HepG2 (cell line): ENCODE measurements around the gene CNP. TPM values are rescaled to one million over a fixed set of nuclear protein-coding genes. Genes with fewer than 3 reads are reported as not detected.
A peak's percentile ranks its signal among the peaks of the same experiment; 100 is the strongest.

Experiments
- ADNP ChIP-seq: sonication (generic); formaldehyde crosslinking; IDR thresholded peaks from 2 replicates; pipeline ENCODE4 v1.4.0; 2020; ENCODE audit warnings: missing genetic modification reagents
- CBFB ChIP-seq: sonication (generic); formaldehyde crosslinking; IDR thresholded peaks from 2 replicates; pipeline ENCODE4 v1.4.0; 2020; ENCODE audit warnings: missing genetic modification reagents
- CEBPG ChIP-seq: IDR thresholded peaks from 2 replicates; pipeline ENCODE4 v1.6.1; 2016
- EP300 ChIP-seq, 3 experiments: sonication (generic) in 1 of 3; formaldehyde crosslinking in 1 of 3; IDR thresholded peaks; 2 replicates each; pipeline versions ENCODE4 v1.5.1 to v1.6.1; 2011 to 2020; ENCODE audit warnings: low read depth in 2 of 3, low read length in 2 of 3, borderline replicate concordance in 1 of 3, improper control_type of control experiment in 1 of 3, mild to moderate bottlenecking in 1 of 3, missing genetic modification reagents in 1 of 3, moderate library complexity in 1 of 3
- IKZF4 ChIP-seq: sonication (generic); formaldehyde crosslinking; IDR thresholded peaks from 2 replicates; pipeline ENCODE4 v1.5.1; 2020; ENCODE audit warnings: borderline replicate concordance, mild to moderate bottlenecking, low read depth, missing genetic modification reagents; ENCODE audit errors: not compliant biosample characterization
- IRX3 ChIP-seq: sonication (generic); formaldehyde crosslinking; IDR thresholded peaks from 2 replicates; pipeline ENCODE4 v1.8.1; 2023; ENCODE audit warnings: mild to moderate bottlenecking, low read depth, missing genetic modification reagents, borderline replicate concordance
- ISL2 ChIP-seq: sonication (generic); formaldehyde crosslinking; IDR thresholded peaks from 2 replicates; pipeline ENCODE4 v1.5.0; 2020; ENCODE audit warnings: missing genetic modification reagents
- NRL ChIP-seq: sonication (generic); formaldehyde crosslinking; IDR thresholded peaks from 2 replicates; pipeline ENCODE4 v1.5.0; 2020; ENCODE audit warnings: missing genetic modification reagents, mild to moderate bottlenecking, moderate library complexity, borderline replicate concordance
- PAX8 ChIP-seq: sonication (generic); formaldehyde crosslinking; IDR thresholded peaks from 2 replicates; pipeline ENCODE4 v1.8.0; 2022; ENCODE audit warnings: mild to moderate bottlenecking, missing genetic modification reagents, borderline replicate concordance
- PBX3 ChIP-seq: sonication (generic); formaldehyde crosslinking; IDR thresholded peaks from 2 replicates; pipeline ENCODE4 v1.8.1; 2023; ENCODE audit warnings: missing genetic modification reagents, inconsistent platforms, borderline replicate concordance
- RAD51 ChIP-seq: fragments of 450-650 bp; IDR thresholded peaks from 2 replicates; pipeline ENCODE4 v1.6.1; 2016; ENCODE audit warnings: borderline replicate concordance
- ZBTB37 ChIP-seq: sonication (generic); formaldehyde crosslinking; IDR thresholded peaks from 2 replicates; pipeline ENCODE4 v1.4.0; 2020; ENCODE audit warnings: mild to moderate bottlenecking, missing genetic modification reagents
- ZBTB39 ChIP-seq: sonication (generic); formaldehyde crosslinking; IDR thresholded peaks from 2 replicates; pipeline ENCODE4 v1.5.0; 2020; ENCODE audit warnings: missing genetic modification reagents
- ZFP41 ChIP-seq: sonication (generic); formaldehyde crosslinking; IDR thresholded peaks from 2 replicates; pipeline ENCODE4 v1.4.0; 2020; ENCODE audit warnings: mild to moderate bottlenecking, missing genetic modification reagents, borderline replicate concordance
- ZNF124 ChIP-seq: sonication (generic); formaldehyde crosslinking; IDR thresholded peaks from 2 replicates; pipeline ENCODE4 v1.4.0; 2020; ENCODE audit warnings: missing genetic modification reagents
- ZNF136 ChIP-seq: sonication (generic); formaldehyde crosslinking; IDR thresholded peaks from 2 replicates; pipeline ENCODE4 v1.8.1; 2022; ENCODE audit warnings: low read depth, mild to moderate bottlenecking, moderate library complexity, missing genetic modification reagents
- ZNF275 ChIP-seq: sonication (generic); formaldehyde crosslinking; IDR thresholded peaks from 2 replicates; pipeline ENCODE4 v1.8.0; 2022; ENCODE audit warnings: missing genetic modification reagents, mild to moderate bottlenecking, inconsistent platforms, borderline replicate concordance
- ZNF564 ChIP-seq: sonication (generic); formaldehyde crosslinking; IDR thresholded peaks from 2 replicates; pipeline ENCODE4 v1.8.1; 2023; ENCODE audit warnings: mild to moderate bottlenecking, missing genetic modification reagents
- ZNF740 ChIP-seq: sonication (generic); formaldehyde crosslinking; IDR thresholded peaks from 2 replicates; pipeline ENCODE4 v1.4.0; 2020; ENCODE audit warnings: missing genetic modification reagents
- polyA plus RNA-seq, 8 experiments: library from polyadenylated mRNA; depleted of rRNA in 3 of 8; stranded (reverse) in 7 of 8; unstranded in 1 of 8; fragments of >200 nt; fragmentation: Illumina TruSeq in 4 of 8; extraction: Trizol in 4 of 8; gene quantifications; 2 replicates each; pipeline versions ENCODE4 v1.2.1 to v1.2.3, GENCODE V29; 2011 to 2016; ENCODE audit warnings: low read depth in 4 of 8, missing spikeins in 1 of 8, mixed read lengths in 1 of 8; ENCODE audit not compliant: insufficient read depth in 1 of 8
- total RNA-seq, 5 experiments: library from RNA; depleted of rRNA; stranded (reverse); fragments of >200 nt; fragmentation: Illumina TruSeq; extraction: Trizol; gene quantifications; 2 replicates each; pipeline ENCODE4 v1.2.3, GENCODE V29; 2016; ENCODE audit warnings: low read depth in 1 of 5
- TF ChIP-seq, protein P1 (sequence below): sonication (generic); formaldehyde crosslinking; IDR thresholded peaks from 2 replicates; pipeline ENCODE4 v1.5.0; 2020; ENCODE audit warnings: missing genetic modification reagents, mild to moderate bottlenecking, borderline replicate concordance

Gene CNP
- total and polyA plus RNA-seq, 2 of the 13 experiments (the other 11 are each of a cell fraction or from before 2014, with no cell fraction given): 97.2 to 161 TPM

- TF ChIP-seq IRX3 (no peak; the same call in 1 of the 2 replicates), ZBTB39 (CRISPR knock-in tag) (no peak), PAX8 (CRISPR knock-in tag) (0 out of 2 replicates have a peak, but pooled peaks have one; percentile 72), ZNF136 (CRISPR knock-in tag) (no peak), EP300 (IDR thresholded peaks at IDR 0.05; ENCODE audit: low read depth in 2 of 2, low read length in 2 of 2) (no peak; a peak in 1 of 4 replicates), EP300 (CRISPR knock-in tag; IDR thresholded peaks at IDR 0.05; ENCODE audit: borderline replicate concordance) (no peak), ZNF124 (no peak), ADNP (CRISPR knock-in tag) (no peak; the same call in 1 of the 2 replicates), RAD51 (no peak), IKZF4 (CRISPR knock-in tag) (peak; percentile 31), ZFP41 (CRISPR knock-in tag) (peak; percentile 73; the same call in 1 of the 2 replicates), CEBPG (CRISPR knock-in tag) (0 out of 2 replicates have a peak, but pooled peaks have one; percentile 18), ZNF740 (CRISPR knock-in tag) (peak; percentile 81), CBFB (CRISPR knock-in tag) (peak; percentile 70; the same call in 1 of the 2 replicates), NRL (CRISPR knock-in tag) (peak; percentile 86), PBX3 (CRISPR knock-in tag) (no peak), ZNF564 (peak; percentile 88), ISL2 (CRISPR knock-in tag) (peak; percentile 89), ZBTB37 (CRISPR knock-in tag) (no peak), ZNF275 (peak; percentile 96)
- TF ChIP-seq, protein P1, sequence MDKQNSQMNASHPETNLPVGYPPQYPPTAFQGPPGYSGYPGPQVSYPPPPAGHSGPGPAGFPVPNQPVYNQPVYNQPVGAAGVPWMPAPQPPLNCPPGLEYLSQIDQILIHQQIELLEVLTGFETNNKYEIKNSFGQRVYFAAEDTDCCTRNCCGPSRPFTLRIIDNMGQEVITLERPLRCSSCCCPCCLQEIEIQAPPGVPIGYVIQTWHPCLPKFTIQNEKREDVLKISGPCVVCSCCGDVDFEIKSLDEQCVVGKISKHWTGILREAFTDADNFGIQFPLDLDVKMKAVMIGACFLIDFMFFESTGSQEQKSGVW: no peak
Measured at GRCh38 chr17:42019509-42020404, 53.2 kb downstream of the CNP start, which contains the start of gene NKIRAS2 (continued).
